Cardiac fibroblast (primary cell): ENCODE results near the gene NAV2.
"Not testable (repeated sequence)": the region's sequence is repeated elsewhere in the genome, so short reads cannot be mapped to it uniquely, and the experiment has no call there.

Experiments used
- DNase-seq, 2 donors: peaks; one replicate each; pipeline versions ENCODE4 v3.0.0 to v3.0.0-alpha.2; 2010; ENCODE audit warnings: low read depth in 2 of 2
- H3K4me3 ChIP-seq, 2 donors: replicated peaks in 1 of 2; 1 replicate in 1 of 2; 2 replicates in 1 of 2; pipeline ENCODE4 v1.5.1; 2011; ENCODE audit warnings: low read depth in 2 of 2, low read length in 2 of 2, mild to moderate bottlenecking in 2 of 2, moderate library complexity in 1 of 2
- TF ChIP-seq, protein P1 (sequence below): IDR thresholded peaks from one replicate; pipeline ENCODE4 v1.5.1; 2011; ENCODE audit warnings: low read depth, mild to moderate bottlenecking, low read length, inconsistent platforms

The NAV2 gene

DNA sequence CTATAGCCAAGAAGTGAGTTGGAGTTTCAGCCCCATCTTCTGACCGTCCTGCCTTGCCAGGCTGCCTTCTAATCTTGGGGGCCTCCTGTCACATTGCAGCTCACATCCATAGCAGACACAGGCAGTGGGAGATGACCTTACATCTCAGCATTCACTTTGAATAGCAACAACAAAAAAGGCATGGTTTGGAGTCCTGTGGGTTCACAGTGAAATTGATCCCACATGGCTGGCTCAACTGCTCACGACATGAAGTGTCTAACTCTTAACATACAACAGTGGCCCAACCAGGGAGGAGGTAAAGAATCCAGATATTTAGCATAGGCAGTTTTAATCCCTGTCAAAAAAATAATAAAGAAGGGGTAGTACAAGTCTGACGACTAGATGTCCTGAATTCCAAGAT lies 409.5 kb downstream of the NAV2 start:
- no peak for DNase-seq
- TF ChIP-seq, protein P1, sequence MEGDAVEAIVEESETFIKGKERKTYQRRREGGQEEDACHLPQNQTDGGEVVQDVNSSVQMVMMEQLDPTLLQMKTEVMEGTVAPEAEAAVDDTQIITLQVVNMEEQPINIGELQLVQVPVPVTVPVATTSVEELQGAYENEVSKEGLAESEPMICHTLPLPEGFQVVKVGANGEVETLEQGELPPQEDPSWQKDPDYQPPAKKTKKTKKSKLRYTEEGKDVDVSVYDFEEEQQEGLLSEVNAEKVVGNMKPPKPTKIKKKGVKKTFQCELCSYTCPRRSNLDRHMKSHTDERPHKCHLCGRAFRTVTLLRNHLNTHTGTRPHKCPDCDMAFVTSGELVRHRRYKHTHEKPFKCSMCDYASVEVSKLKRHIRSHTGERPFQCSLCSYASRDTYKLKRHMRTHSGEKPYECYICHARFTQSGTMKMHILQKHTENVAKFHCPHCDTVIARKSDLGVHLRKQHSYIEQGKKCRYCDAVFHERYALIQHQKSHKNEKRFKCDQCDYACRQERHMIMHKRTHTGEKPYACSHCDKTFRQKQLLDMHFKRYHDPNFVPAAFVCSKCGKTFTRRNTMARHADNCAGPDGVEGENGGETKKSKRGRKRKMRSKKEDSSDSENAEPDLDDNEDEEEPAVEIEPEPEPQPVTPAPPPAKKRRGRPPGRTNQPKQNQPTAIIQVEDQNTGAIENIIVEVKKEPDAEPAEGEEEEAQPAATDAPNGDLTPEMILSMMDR: no peak
- no peak overlapping the region for H3K4me3 ChIP-seq

DNA sequence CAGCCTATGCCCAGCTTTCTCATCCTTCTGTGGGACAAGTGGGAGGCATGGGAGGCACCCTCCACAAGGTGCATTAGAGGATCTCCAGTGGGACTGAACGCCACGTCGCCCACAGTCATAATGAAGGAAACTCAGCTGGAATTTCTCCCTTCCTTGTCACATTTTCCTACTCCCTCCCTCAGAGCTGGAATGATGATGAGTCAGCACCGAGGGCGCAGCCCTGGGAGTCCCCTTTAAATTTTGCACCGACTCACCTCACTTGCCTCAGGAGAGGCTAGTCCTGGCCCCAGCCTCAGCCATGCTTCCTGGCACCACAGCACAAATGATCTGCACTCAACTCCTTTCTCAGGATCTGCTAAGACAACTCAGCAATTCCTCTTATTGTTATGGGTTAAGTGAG lies 413.3 kb downstream of the NAV2 start:
- peak; percentile 44 to 72 for DNase-seq

DNA sequence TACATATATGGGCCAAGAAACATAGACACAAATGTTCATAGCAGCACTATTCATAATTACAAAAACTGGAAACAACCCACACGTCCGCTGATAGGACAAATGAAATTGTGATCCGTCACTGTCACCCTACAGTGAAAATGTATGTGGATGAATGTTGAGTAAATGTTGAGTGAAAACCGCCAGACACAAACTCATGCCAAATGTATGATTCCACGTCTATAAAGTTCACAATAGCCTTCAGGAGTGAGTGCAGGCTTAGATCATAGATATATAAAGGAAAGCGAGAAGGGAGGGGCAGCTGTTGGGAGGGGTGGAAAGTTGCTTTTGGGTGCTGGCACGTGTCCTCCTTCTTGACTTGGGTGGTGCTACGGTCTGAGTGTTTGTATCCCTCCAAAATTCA lies 414.1 kb downstream of the NAV2 start:
- no peak overlapping the region for H3K4me3 ChIP-seq
- TF ChIP-seq, protein P1: no peak
- DNase-seq: peak in 1 of 2 donors; percentile 51

More for the DNA sequence above, 413.3 kb downstream of the NAV2 start:
- TF ChIP-seq, protein P1: no peak
- no peak overlapping the region for H3K4me3 ChIP-seq

DNA sequence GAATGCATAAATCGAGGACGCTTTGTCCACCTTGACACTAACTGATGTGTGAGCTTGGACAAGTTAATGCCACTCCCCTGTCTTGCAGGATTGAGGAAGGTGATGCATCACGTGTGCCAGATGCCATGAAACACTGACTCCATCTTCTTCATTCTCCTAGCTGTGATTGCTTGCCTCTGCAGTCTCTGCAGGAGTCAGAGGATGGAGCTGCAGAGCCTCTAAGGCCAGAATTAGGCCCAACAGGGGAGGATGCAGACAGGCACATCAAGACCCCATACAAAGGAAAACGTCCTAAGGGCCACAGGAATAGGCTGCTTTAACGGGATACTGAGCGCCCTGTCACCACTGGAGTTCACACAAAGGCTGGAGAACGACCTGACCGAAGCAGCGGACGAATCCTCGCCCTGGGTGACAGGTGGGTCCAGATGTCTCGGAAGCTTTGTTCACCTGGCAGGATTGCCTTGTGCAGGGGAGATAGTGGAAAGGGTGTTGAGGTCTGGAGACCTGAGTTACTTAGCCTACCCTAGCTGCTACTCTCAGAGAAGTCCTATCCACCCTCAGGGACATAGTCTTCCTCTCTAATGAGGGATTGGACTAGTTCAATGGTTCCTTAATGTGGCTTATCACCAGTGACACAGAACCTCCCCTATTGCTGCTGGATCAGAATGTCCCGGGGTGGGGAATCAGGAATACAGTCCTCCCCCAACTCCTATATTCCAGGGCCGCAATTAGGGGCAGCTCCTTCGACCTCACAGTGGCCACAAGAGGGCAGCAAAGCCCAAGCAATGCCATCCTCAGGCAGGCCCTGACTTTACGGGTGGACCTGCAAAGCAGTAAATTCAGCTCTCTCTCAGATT lies 415.3 kb downstream of the NAV2 start:
- TF ChIP-seq, protein P1: peak; percentile 88
- no peak overlapping the region for H3K4me3 ChIP-seq
- peak; percentile 78 to 80 for DNase-seq

DNA sequence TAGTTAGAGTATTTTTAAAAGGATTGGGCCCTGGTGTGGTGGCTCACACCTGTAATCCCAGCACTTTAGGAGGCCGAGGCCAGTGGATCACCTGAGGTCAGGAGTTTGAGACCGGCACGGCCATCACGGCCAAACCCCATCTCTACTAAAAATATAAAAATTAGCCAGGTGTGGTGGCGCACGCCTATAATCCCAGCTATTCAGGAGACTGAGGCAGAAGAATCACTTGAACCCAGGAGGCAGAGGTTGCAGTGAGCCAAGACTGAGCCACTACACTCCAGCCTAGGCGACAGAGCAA lies 415.8 kb downstream of the NAV2 start:
- DNase-seq, H3K4me3 ChIP-seq: not testable (repeated sequence)

DNA sequence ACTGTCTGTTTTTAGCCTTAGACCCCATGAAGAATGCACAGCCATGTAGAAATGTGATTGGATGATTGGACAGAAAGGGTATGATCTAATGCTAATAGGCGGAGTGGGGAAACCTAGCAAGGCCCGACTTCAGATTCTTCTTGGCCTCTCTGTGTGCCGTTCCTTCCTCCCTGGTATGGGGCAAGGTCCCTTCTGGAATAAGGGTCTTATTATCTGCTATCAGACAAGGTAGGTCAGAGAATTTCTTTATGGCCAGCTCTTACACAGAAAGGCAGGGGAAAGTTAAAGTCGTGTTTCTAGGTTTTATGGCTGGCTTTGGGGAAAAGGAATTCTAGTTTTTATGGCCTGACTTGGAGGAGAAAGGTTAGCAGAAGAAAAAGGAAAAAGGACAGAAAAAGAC lies 417.0 kb downstream of the NAV2 start:
- H3K4me3 ChIP-seq: no peak overlapping the region
- TF ChIP-seq, protein P1: no peak
- no peak for DNase-seq

DNA sequence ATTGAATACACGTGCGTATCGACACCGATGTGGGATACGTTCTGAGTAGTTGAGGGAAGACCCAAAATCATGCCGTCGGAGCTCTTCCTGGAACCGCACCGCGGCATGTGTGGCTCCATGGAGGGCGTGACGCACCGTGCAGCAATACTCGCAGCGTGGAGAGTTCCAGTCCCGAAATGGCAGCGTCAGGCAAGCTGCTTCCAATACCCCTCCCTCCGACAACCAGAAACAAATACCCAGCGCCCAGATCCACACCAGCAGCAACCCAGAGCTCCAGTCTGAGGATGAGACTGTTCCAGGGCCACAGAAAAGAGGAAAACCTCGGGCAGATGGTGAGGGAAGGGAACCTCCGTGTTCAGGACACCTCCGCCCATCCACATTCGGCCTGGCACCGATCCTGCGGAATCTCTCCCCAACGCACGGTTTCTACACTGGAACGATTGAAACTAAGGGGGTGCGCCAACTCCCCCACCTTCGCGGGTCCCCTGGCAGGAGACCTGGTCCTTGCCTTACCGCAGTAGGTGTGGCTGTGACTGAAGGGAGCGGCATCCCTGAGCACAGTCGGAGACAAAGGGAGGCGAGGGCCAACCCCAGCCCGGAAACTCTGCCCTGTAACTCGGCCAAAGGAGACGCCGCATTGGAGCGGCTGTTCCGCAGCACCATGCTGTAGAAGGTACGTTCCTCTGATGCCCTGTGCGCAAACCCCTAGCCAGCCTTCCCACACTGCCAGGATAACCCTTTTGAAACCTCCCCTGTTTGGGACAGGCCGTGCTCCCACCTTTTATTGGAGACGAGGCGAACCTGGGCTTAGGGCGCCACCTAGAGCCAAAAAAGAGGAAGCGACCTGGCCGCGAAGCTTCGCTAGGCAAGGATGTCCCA lies 419.4 kb downstream of the NAV2 start:
- DNase-seq: peak; percentile 72 to 73
- peak overlapping the region; percentile 51 to 55 for H3K4me3 ChIP-seq
- TF ChIP-seq, protein P1: peak; percentile 91
